HUES48 (cell line): ENCODE measurements around the gene XAF1.
"Not testable (repeated sequence)": the region's sequence is repeated elsewhere in the genome, so short reads cannot be mapped to it uniquely, and the experiment has no call there.

ENCODE experiments used
- H3K27ac ChIP-seq: one replicate; pipeline ENCODE4 v1.7.0; 2013; ENCODE audit warnings: low read depth, low read length, inconsistent platforms
- H3K27me3 ChIP-seq: 2 replicates; pipeline ENCODE4 v1.6.1; 2013; ENCODE audit warnings: mild to moderate bottlenecking, low read length; ENCODE audit not compliant: control insufficient read depth, insufficient read depth
- H3K36me3 ChIP-seq: 2 replicates; pipeline ENCODE4 v1.6.1; 2013; ENCODE audit warnings: low read length; ENCODE audit not compliant: control insufficient read depth, insufficient read depth
- H3K4me1 ChIP-seq: 2 replicates; pipeline ENCODE4 v1.6.1; 2013; ENCODE audit warnings: mild to moderate bottlenecking, low read length; ENCODE audit not compliant: control insufficient read depth, insufficient read depth
- H3K4me3 ChIP-seq: 2 replicates; pipeline ENCODE4 v1.5.1; 2013; ENCODE audit warnings: mild to moderate bottlenecking, low read depth, low read length
- H3K9ac ChIP-seq: 2 replicates; pipeline ENCODE4 v1.6.1; 2013; ENCODE audit warnings: mild to moderate bottlenecking, low read depth, low read length, moderate library complexity
- H3K9me3 ChIP-seq: 2 replicates; pipeline ENCODE4 v1.6.1; 2013; ENCODE audit warnings: low read length; ENCODE audit not compliant: control insufficient read depth, insufficient read depth

XAF1 gene

DNA sequence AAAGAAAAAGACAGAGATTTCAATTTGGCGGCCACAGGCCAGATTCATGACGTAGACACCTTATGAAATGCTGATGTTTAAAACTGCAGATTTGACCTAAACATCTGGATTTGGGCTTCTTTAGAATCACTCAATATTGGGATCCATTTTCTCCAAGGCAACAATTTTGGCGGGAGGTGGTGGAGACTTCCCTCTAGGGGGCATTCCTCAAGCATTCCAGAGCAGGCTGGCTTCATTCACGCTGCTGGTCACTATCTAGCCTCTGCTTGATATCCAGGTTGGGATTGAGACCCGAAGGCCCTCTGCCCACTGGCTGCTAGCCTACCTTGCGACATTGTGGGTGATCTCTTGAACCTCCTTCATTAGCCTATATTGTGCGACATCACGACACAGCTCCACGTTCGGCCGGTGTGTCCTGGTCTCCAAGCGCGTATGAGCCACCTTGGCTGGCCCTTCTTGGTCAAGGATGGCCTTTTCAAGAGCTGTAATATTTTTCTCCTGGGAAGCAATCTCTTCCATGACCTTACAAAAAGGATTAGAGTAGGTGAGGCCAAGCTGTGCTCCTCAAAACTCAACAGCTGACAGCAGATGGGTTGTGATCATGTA, 44.7 kb downstream of the XAF1 start:
- no peak overlapping the region for H3K4me3 ChIP-seq
- no peaks in the 10 kb centered on the region for H3K9me3 ChIP-seq
- H3K9ac ChIP-seq: no peak overlapping the region
- no peaks in the 10 kb centered on the region for H3K36me3 ChIP-seq
- peaks cover 16% of the 10 kb centered on the region for H3K4me1 ChIP-seq
- H3K27ac ChIP-seq: no peak overlapping the region
- no peaks in the 10 kb centered on the region for H3K27me3 ChIP-seq

GRCh38 chr17:6811510-6811909, 55.7 kb downstream of the XAF1 start:
- H3K36me3 ChIP-seq: no peaks in the 10 kb centered on the region
- H3K9me3 ChIP-seq: peaks cover 13% of the 10 kb centered on the region
- no peaks in the 10 kb centered on the region for H3K4me1 ChIP-seq
- no peak overlapping the region for H3K27ac ChIP-seq
- no peak overlapping the region for H3K4me3 ChIP-seq
- H3K9ac ChIP-seq: no peak overlapping the region
- H3K27me3 ChIP-seq: no peaks in the 10 kb centered on the region

- no peak overlapping the region for H3K27ac ChIP-seq
- H3K36me3 ChIP-seq: no peaks in the 10 kb centered on the region
- no peak overlapping the region for H3K9ac ChIP-seq
Observed at GRCh38 chr17:6812295-6812694, 56.4 kb downstream of the XAF1 start.

DNA sequence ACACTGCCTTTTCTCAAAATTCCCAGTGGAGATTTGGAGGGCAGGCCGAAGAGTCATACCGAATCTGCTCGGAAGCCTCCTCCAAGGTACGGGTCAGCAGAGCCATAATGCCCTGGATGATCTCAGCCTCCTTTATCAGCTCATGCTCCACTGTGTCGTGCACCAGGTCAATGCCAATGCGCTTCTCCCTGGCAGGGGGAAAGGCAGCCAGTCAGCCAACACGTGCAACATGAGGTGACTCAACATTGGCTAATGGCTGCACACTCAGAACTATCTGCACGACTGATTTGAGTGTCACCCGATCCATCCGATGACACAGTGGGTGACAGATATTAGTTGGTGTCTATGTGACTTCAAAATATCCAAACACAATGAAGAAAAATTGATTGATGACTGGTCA, 59.9 kb downstream of the XAF1 start:
- Histone ChIP-seq H3K9ac (no peak overlapping the region), H3K27ac (no peak overlapping the region), H3K27me3 (no peaks in the 10 kb centered on the region; the same call in 1 of the 2 replicates), H3K9me3 (peaks cover 3% of the 10 kb centered on the region; the same call in 1 of the 2 replicates), H3K4me1 (no peaks in the 10 kb centered on the region), H3K4me3 (no peak overlapping the region), H3K36me3 (no peaks in the 10 kb centered on the region)

More at GRCh38 chr17:6812295-6812694, 56.4 kb downstream of the XAF1 start:
- H3K4me1 ChIP-seq: no peaks in the 10 kb centered on the region
- H3K27me3 ChIP-seq: no peaks in the 10 kb centered on the region
- H3K9me3 ChIP-seq: peaks cover 13% of the 10 kb centered on the region
- H3K4me3 ChIP-seq: no peak overlapping the region

GRCh38 chr17:6816368-6816767, 60.5 kb downstream of the XAF1 start:
- H3K9me3 ChIP-seq, H3K27me3 ChIP-seq, H3K4me3 ChIP-seq, H3K27ac ChIP-seq, H3K36me3 ChIP-seq, H3K4me1 ChIP-seq, H3K9ac ChIP-seq: not testable (repeated sequence)

- Histone ChIP-seq H3K27me3 (no peaks in the 10 kb centered on the region; the same call in 1 of the 2 replicates), H3K27ac (no peak overlapping the region), H3K4me1 (no peaks in the 10 kb centered on the region), H3K9ac (no peak overlapping the region), H3K4me3 (no peak overlapping the region), H3K9me3 (no peaks in the 10 kb centered on the region), H3K36me3 (no peaks in the 10 kb centered on the region)
Observed at GRCh38 chr17:6818938-6819337, 63.1 kb downstream of the XAF1 start.

- H3K4me3 ChIP-seq: no peak overlapping the region
- H3K36me3 ChIP-seq: no peaks in the 10 kb centered on the region
- H3K27ac ChIP-seq: no peak overlapping the region
- H3K27me3 ChIP-seq: no peaks in the 10 kb centered on the region
- no peaks in the 10 kb centered on the region; the same call in 1 of the 2 replicates for H3K9me3 ChIP-seq
- H3K9ac ChIP-seq: no peak overlapping the region
- no peaks in the 10 kb centered on the region for H3K4me1 ChIP-seq
Observed at GRCh38 chr17:6823011-6823442, 67.2 kb downstream of the XAF1 start.
